HCT116 (cell line): Measurements from ENCODE around the gene CRK. TPM values are rescaled to one million over a fixed set of nuclear protein-coding genes. Genes with fewer than 3 reads are reported as not detected.

Experiments used
- ATAC-seq: fragments of 200-7000 bp; cut with Tn5 transposase; 2 replicates; pipeline ENCODE4 v1.9.1; 2020; ENCODE audit warnings: mild to moderate bottlenecking, moderate library complexity
- BruUV-seq: library from RNA; stranded (reverse); fragments of 400-500 nt; replicated peaks from 2 replicates; lab custom pipeline; 2021; lab: Mats Ljungman, UMichigan
- CTCF ChIA-PET: fragments of 300-600 bp; sonication (Branson Sonifier 250); formaldehyde crosslinking; loops from one replicate; lab custom pipeline; 2021; ENCODE audit warnings: antibody characterized with exemption; lab: Charles Lee
- POLR2A ChIA-PET: fragments of 300-600, 350-600 bp; sonication (Branson Sonifier 250); formaldehyde crosslinking; loops from one replicate; lab custom pipeline; 2021; ENCODE audit warnings: antibody characterized with exemption; lab: Charles Lee
- RAD21 ChIA-PET, 2 experiments: fragments of 300-600 bp; sonication (Branson Sonifier 250); formaldehyde crosslinking; loops; one replicate each; lab custom pipeline; 2023; ENCODE audit warnings: low total read pairs in 2 of 2; ENCODE audit not compliant: uncharacterized antibody in 2 of 2, unreplicated experiment in 2 of 2, low non-redundant PET in 1 of 2; lab: Charles Lee
- DNase-seq: peaks from one replicate; pipeline ENCODE4 v3.0.0-alpha.2; 2010; ENCODE audit warnings: low read depth, low spot score
- H2AFZ ChIP-seq: fragments of 200-600 bp; shearing (Covaris generic), sonication (generic); 2 replicates; pipeline ENCODE4 v1.6.1; 2017; ENCODE audit warnings: low read depth, mixed run types, mixed read lengths, antibody characterized with exemption, low read length; ENCODE audit not compliant: poor library complexity, severe bottlenecking
- H3K27ac ChIP-seq: 2 replicates; pipeline ENCODE4 v1.5.1; 2012; ENCODE audit warnings: low read depth, low read length
- H3K27me3 ChIP-seq: fragments of 200-600 bp; sonication (generic); 2 replicates; pipeline ENCODE4 v1.6.1; 2016; ENCODE audit warnings: mixed run types, low read length, mixed read lengths; ENCODE audit not compliant: insufficient read depth
- H3K36me3 ChIP-seq, 2 experiments: fragments of 200-500 bp in 1 of 2; fragments of 200-600 bp in 1 of 2; sonication (Bioruptor generic) in 1 of 2; sonication (generic) in 1 of 2; 2 replicates each; pipeline versions ENCODE4 v1.5.1 to v1.6.1; 2014 to 2016; ENCODE audit warnings: low read length in 2 of 2, inconsistent platforms in 1 of 2, mixed read lengths in 1 of 2, mixed run types in 1 of 2; ENCODE audit not compliant: insufficient read depth in 2 of 2, control insufficient read depth in 1 of 2
- H3K4me1 ChIP-seq, 2 experiments: fragments of 200-600 bp in 1 of 2; sonication (generic) in 1 of 2; 2 replicates each; pipeline versions ENCODE4 v1.5.1 to v1.6.1; 2012 to 2017; ENCODE audit warnings: low read length in 2 of 2, inconsistent platforms in 1 of 2, mild to moderate bottlenecking in 1 of 2, mixed read lengths in 1 of 2, mixed run types in 1 of 2, moderate library complexity in 1 of 2; ENCODE audit not compliant: insufficient read depth in 2 of 2, control insufficient read depth in 1 of 2
- H3K4me2 ChIP-seq: fragments of 200-600 bp; sonication (generic); 2 replicates; pipeline ENCODE4 v1.6.1; 2017; ENCODE audit warnings: mixed run types, low read length, mixed read lengths
- H3K4me3 ChIP-seq, 2 experiments: fragments of 200-600 bp in 1 of 2; sonication (generic) in 1 of 2; replicated peaks in 1 of 2; 2 replicates each; pipeline ENCODE4 v1.5.1; 2011 to 2016; ENCODE audit warnings: low read length in 2 of 2, control low read depth in 1 of 2, low read depth in 1 of 2, mild to moderate bottlenecking in 1 of 2, mixed read lengths in 1 of 2, mixed run types in 1 of 2
- H3K79me2 ChIP-seq: fragments of 200-600 bp; sonication (generic); 2 replicates; pipeline ENCODE4 v1.6.1; 2017; ENCODE audit warnings: mild to moderate bottlenecking, mixed run types, low read length, moderate library complexity, mixed read lengths; ENCODE audit not compliant: insufficient read depth
- H3K9ac ChIP-seq: fragments of 200-600 bp; sonication (generic); 2 replicates; pipeline ENCODE4 v1.6.1; 2016; ENCODE audit warnings: low read length, mixed read lengths
- H3K9me2 ChIP-seq: fragments of 200-600 bp; sonication (generic), shearing (Covaris generic); 2 replicates; pipeline ENCODE4 v1.6.1; 2017; ENCODE audit warnings: mixed run types, mild to moderate bottlenecking, moderate library complexity; ENCODE audit not compliant: insufficient read depth
- H3K9me3 ChIP-seq, 2 experiments: fragments of 200-500 bp in 1 of 2; fragments of 200-600 bp in 1 of 2; sonication (Bioruptor generic) in 1 of 2; sonication (generic) in 1 of 2; 2 replicates each; pipeline ENCODE4 v1.6.1; 2014 to 2017; ENCODE audit warnings: low read length in 2 of 2, mixed read lengths in 2 of 2, inconsistent platforms in 1 of 2, low read depth in 1 of 2, mild to moderate bottlenecking in 1 of 2, mixed run types in 1 of 2, moderate library complexity in 1 of 2; ENCODE audit not compliant: control insufficient read depth in 1 of 2, insufficient read depth in 1 of 2
- H4K20me1 ChIP-seq: fragments of 200-600 bp; sonication (generic), shearing (Covaris generic); 2 replicates; pipeline ENCODE4 v1.6.1; 2017; ENCODE audit warnings: mixed run types, mild to moderate bottlenecking, moderate library complexity; ENCODE audit not compliant: insufficient read depth
- CBX3 ChIP-seq: IDR thresholded peaks from 2 replicates; pipeline ENCODE4 v1.6.1; 2012; ENCODE audit warnings: low read depth
- EGR1 ChIP-seq: IDR thresholded peaks from 2 replicates; pipeline ENCODE4 v1.6.1; 2012; ENCODE audit warnings: low read depth
- ELF1 ChIP-seq: IDR thresholded peaks from 2 replicates; pipeline ENCODE4 v1.6.1; 2012; ENCODE audit warnings: low read depth, borderline replicate concordance
- EZH2 ChIP-seq: fragments of 200-600 bp; sonication (generic); IDR thresholded peaks from 2 replicates; pipeline ENCODE4 v1.6.1; 2017; ENCODE audit warnings: antibody characterized with exemption, mixed run types
- EZH2phosphoT487 ChIP-seq: fragments of 200-600 bp; IDR thresholded peaks from 2 replicates; pipeline ENCODE4 v1.6.1; 2018; ENCODE audit warnings: antibody characterized with exemption, borderline replicate concordance
- JUND ChIP-seq: IDR thresholded peaks from 2 replicates; pipeline ENCODE4 v1.6.1; 2012
- SP1 ChIP-seq: IDR thresholded peaks from 2 replicates; pipeline ENCODE4 v1.6.1; 2012; ENCODE audit warnings: low read depth
- SRF ChIP-seq: IDR thresholded peaks from 2 replicates; pipeline ENCODE4 v1.6.1; 2012; ENCODE audit warnings: low read depth
- TCF7L2 ChIP-seq: IDR thresholded peaks from 2 replicates; pipeline ENCODE4 v1.7.0; 2011; ENCODE audit warnings: borderline replicate concordance, inconsistent platforms; ENCODE audit not compliant: insufficient read depth, insufficient read length; ENCODE audit errors: extremely low read depth
- ZFX ChIP-seq: fragments of 450-650 bp; IDR thresholded peaks from 2 replicates; pipeline ENCODE4 v1.6.1; 2017
- intact Hi-C: fragments of 100-400 bp; cut with micrococcal nuclease; formaldehyde crosslinking; loops from 2 replicates; pipeline ENCODE4 v1.10.0; 2022
- total RNA-seq: library from RNA; stranded (reverse); gene quantifications from one replicate; pipeline ENCODE4 v1.2.1, GENCODE V29; 2021; ENCODE audit not compliant: unreplicated experiment
- TF ChIP-seq, protein P1 (sequence below): IDR thresholded peaks from 2 replicates; pipeline ENCODE4 v1.6.1; 2012; ENCODE audit warnings: low read depth
- TF ChIP-seq, protein P2 (sequence below), 3 experiments: fragments of 200-600 bp in 1 of 3; sonication (generic) in 1 of 3; IDR thresholded peaks in 2 of 3; conservative IDR thresholded peaks in 1 of 3; 2 replicates each; pipeline ENCODE4 v1.5.1; 2012 to 2017; ENCODE audit warnings: low read depth in 2 of 3, low read length in 2 of 3, antibody characterized with exemption in 1 of 3, borderline replicate concordance in 1 of 3, control low read depth in 1 of 3, mild to moderate bottlenecking in 1 of 3, mixed read lengths in 1 of 3, mixed run types in 1 of 3, moderate library complexity in 1 of 3; ENCODE audit not compliant: insufficient read depth in 1 of 3
- TF ChIP-seq, protein P3 (sequence below): IDR thresholded peaks from 2 replicates; pipeline ENCODE4 v1.6.1; 2012

Gene CRK
- total RNA-seq, 1 experiment from 2014 or later = 55.5 TPM

DNA sequence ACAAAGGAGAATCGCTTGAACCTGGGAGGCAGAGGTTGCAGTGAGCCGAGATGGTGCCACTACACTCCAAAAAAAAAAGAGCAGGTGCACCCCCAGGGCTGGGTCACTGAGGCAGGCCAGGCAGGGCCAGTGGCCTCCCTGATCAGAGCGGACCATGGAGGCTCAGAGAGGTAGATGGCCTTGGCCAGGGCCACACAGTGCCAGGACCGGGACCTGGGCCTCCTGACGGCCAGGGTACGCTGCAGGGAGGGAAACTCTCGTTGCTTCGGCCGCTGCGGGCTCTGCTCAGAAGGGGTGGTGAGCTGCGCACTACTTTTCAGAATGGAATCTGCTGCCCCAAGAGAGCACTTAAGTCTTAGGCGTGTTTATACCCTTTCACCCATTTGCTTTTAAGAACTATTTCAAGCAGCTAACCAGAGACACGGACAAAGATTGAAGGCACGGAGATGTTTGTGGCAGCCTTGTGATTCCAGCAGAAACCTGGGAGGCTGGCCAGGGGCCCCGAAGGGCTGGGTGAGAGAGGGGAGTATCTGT, 19.4 kb upstream of the CRK start:
- ChIA-PET CTCF (no interaction called here), RAD21 (no interaction called here), POLR2A (interaction anchor here (1.9 kb wide), 1 partner anchor 13 kb away, joined by 5 read pairs; no protein-coding TSS in a partner anchor)
- no peaks in the 10 kb centered on the region for H3K27me3 ChIP-seq
- no peak overlapping the region for H3K4me3 ChIP-seq
- no TSS peak for BruUV-seq
- no peak overlapping the region for H3K9ac ChIP-seq
- H3K36me3 ChIP-seq = peaks cover 26 to 35% of the 10 kb centered on the region in 2 experiments; a peak in 3 of 4 replicates
- no peaks in the 10 kb centered on the region for H3K9me3 ChIP-seq
- H3K9me2 ChIP-seq = no peaks in the 10 kb centered on the region
- no peak for DNase-seq
- intact Hi-C loops = no loop called here
- H3K4me2 ChIP-seq = no peak overlapping the region
- TF ChIP-seq ELF1 = no peak
- no peak for TF ChIP-seq EZH2phosphoT487
- TF ChIP-seq, protein P1, sequence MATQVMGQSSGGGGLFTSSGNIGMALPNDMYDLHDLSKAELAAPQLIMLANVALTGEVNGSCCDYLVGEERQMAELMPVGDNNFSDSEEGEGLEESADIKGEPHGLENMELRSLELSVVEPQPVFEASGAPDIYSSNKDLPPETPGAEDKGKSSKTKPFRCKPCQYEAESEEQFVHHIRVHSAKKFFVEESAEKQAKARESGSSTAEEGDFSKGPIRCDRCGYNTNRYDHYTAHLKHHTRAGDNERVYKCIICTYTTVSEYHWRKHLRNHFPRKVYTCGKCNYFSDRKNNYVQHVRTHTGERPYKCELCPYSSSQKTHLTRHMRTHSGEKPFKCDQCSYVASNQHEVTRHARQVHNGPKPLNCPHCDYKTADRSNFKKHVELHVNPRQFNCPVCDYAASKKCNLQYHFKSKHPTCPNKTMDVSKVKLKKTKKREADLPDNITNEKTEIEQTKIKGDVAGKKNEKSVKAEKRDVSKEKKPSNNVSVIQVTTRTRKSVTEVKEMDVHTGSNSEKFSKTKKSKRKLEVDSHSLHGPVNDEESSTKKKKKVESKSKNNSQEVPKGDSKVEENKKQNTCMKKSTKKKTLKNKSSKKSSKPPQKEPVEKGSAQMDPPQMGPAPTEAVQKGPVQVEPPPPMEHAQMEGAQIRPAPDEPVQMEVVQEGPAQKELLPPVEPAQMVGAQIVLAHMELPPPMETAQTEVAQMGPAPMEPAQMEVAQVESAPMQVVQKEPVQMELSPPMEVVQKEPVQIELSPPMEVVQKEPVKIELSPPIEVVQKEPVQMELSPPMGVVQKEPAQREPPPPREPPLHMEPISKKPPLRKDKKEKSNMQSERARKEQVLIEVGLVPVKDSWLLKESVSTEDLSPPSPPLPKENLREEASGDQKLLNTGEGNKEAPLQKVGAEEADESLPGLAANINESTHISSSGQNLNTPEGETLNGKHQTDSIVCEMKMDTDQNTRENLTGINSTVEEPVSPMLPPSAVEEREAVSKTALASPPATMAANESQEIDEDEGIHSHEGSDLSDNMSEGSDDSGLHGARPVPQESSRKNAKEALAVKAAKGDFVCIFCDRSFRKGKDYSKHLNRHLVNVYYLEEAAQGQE = no peak
- TF ChIP-seq TCF7L2 = no peak
- TF ChIP-seq, protein P2, sequence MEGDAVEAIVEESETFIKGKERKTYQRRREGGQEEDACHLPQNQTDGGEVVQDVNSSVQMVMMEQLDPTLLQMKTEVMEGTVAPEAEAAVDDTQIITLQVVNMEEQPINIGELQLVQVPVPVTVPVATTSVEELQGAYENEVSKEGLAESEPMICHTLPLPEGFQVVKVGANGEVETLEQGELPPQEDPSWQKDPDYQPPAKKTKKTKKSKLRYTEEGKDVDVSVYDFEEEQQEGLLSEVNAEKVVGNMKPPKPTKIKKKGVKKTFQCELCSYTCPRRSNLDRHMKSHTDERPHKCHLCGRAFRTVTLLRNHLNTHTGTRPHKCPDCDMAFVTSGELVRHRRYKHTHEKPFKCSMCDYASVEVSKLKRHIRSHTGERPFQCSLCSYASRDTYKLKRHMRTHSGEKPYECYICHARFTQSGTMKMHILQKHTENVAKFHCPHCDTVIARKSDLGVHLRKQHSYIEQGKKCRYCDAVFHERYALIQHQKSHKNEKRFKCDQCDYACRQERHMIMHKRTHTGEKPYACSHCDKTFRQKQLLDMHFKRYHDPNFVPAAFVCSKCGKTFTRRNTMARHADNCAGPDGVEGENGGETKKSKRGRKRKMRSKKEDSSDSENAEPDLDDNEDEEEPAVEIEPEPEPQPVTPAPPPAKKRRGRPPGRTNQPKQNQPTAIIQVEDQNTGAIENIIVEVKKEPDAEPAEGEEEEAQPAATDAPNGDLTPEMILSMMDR (IDR thresholded peaks at IDR 0.05 in 2 of 3, conservative IDR thresholded peaks at IDR 0.05 in 1 of 3; ENCODE audit: borderline replicate concordance in 1 of 3, insufficient read depth in 1 of 3, low read depth in 2 of 3, low read length in 2 of 3) = no peak
- no peak for TF ChIP-seq JUND
- TF ChIP-seq EGR1 = no peak
- no peak for TF ChIP-seq SP1
- TF ChIP-seq CBX3 = no peak
- TF ChIP-seq SRF = no peak
- TF ChIP-seq EZH2 = no peak
- TF ChIP-seq, protein P3, sequence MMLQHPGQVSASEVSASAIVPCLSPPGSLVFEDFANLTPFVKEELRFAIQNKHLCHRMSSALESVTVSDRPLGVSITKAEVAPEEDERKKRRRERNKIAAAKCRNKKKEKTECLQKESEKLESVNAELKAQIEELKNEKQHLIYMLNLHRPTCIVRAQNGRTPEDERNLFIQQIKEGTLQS = no peak
- TF ChIP-seq ZFX = no peak
- ATAC-seq = no peak
- no peaks in the 10 kb centered on the region; the same call in 1 of the 2 replicates for H3K79me2 ChIP-seq
- no peaks in the 10 kb centered on the region for H3K4me1 ChIP-seq
- no peak overlapping the region for H3K27ac ChIP-seq
- H2AFZ ChIP-seq = no peak overlapping the region
- H4K20me1 ChIP-seq = no peaks in the 10 kb centered on the region
